H1 (cell line): ENCODE results near the gene FAM24B. TPM values are rescaled to one million over a fixed set of nuclear protein-coding genes. Genes with fewer than 3 reads are reported as not detected.

Experiments used
- CTCF ChIA-PET: fragments of 300-600 bp; sonication (Branson Sonifier 250); formaldehyde crosslinking; loops from one replicate; lab custom pipeline; 2021; ENCODE audit not compliant: partially characterized antibody; lab: Charles Lee
- POLR2A ChIA-PET: fragments of 300-600 bp; sonication (Branson Sonifier 250); formaldehyde crosslinking; loops from one replicate; lab custom pipeline; 2021; ENCODE audit warnings: inconsistent platforms; ENCODE audit not compliant: partially characterized antibody; lab: Charles Lee
- DNase-seq, 2 experiments: peaks; one replicate each; pipeline versions ENCODE4 v3.0.0 to v3.0.0-alpha.2; 2010 to 2022; ENCODE audit warnings: low spot score in 2 of 2, low read depth in 1 of 2, mixed read lengths in 1 of 2
- FAIRE-seq: peaks from 2 replicates; lab custom pipeline; 2011; peaks lifted over from hg19 to GRCh38; lab: Jason Lieb, UNC
- H2AFZ ChIP-seq: 2 replicates; pipeline ENCODE4 v1.8.1; 2012; ENCODE audit warnings: low read length, inconsistent platforms
- H2AK5ac ChIP-seq: 2 replicates; pipeline ENCODE4 v1.6.1; 2013; ENCODE audit warnings: low read depth, low read length
- H2BK120ac ChIP-seq: replicated peaks from 2 replicates; pipeline ENCODE3; 2013; ENCODE audit warnings: low read depth, low read length, inconsistent platforms
- H2BK12ac ChIP-seq: 2 replicates; pipeline ENCODE4 v1.6.1; 2013; ENCODE audit warnings: low read depth, low read length
- H2BK15ac ChIP-seq: 2 replicates; pipeline ENCODE4 v1.6.1; 2013; ENCODE audit warnings: low read length
- H2BK20ac ChIP-seq: 2 replicates; pipeline ENCODE4 v1.6.1; 2013; ENCODE audit warnings: low read length
- H2BK5ac ChIP-seq: 2 replicates; pipeline ENCODE4 v1.6.1; 2013; ENCODE audit warnings: low read depth, low read length
- H3K14ac ChIP-seq: 2 replicates; pipeline ENCODE4 v1.6.1; 2013; ENCODE audit warnings: inconsistent platforms; ENCODE audit not compliant: insufficient read length
- H3K18ac ChIP-seq: 2 replicates; pipeline ENCODE4 v1.6.1; 2013; ENCODE audit warnings: low read length; ENCODE audit errors: extremely low read depth
- H3K23ac ChIP-seq: 2 replicates; pipeline ENCODE4 v1.6.1; 2013; ENCODE audit warnings: inconsistent platforms; ENCODE audit not compliant: insufficient read length
- H3K23me2 ChIP-seq: 2 replicates; pipeline ENCODE4 v1.6.1; 2013; ENCODE audit warnings: low read depth, low read length
- H3K27ac ChIP-seq: 2 replicates; pipeline ENCODE4 v1.6.1; 2011; ENCODE audit warnings: low read depth, low read length, inconsistent platforms
- H3K27me3 ChIP-seq, 4 experiments: replicated peaks in 1 of 4; 1 replicate in 1 of 4; 2 replicates in 3 of 4; pipeline versions ENCODE4 v1.6.1 to v1.8.1; 2011 to 2013; ENCODE audit warnings: low read length in 3 of 4, mild to moderate bottlenecking in 3 of 4, inconsistent platforms in 2 of 4, mixed read lengths in 2 of 4, moderate library complexity in 1 of 4; ENCODE audit not compliant: control insufficient read depth in 3 of 4, insufficient read depth in 3 of 4; ENCODE audit errors: extremely low read depth in 1 of 4
- H3K36me3 ChIP-seq, 4 experiments: 2 replicates each; pipeline versions ENCODE4 v1.6.1 to v1.8.1; 2011 to 2013; ENCODE audit warnings: mild to moderate bottlenecking in 4 of 4, low read length in 3 of 4, moderate library complexity in 2 of 4, control low read depth in 1 of 4, inconsistent platforms in 1 of 4; ENCODE audit not compliant: insufficient read depth in 4 of 4, control insufficient read depth in 2 of 4
- H3K4ac ChIP-seq: replicated peaks from 2 replicates; pipeline ENCODE3; 2013; ENCODE audit warnings: low read length, low read depth, mixed read lengths, inconsistent platforms; ENCODE audit not compliant: insufficient read length
- H3K4me1 ChIP-seq, 4 experiments: replicated peaks in 1 of 4; 1 replicate in 1 of 4; 2 replicates in 3 of 4; pipeline versions ENCODE4 v1.6.1 to v1.8.1; 2011 to 2013; ENCODE audit warnings: low read length in 3 of 4, inconsistent platforms in 2 of 4, mixed read lengths in 1 of 4; ENCODE audit not compliant: insufficient read depth in 4 of 4, control insufficient read depth in 3 of 4
- H3K4me2 ChIP-seq, 2 experiments: 2 replicates each; pipeline versions ENCODE4 v1.6.1 to v1.8.1; 2011 to 2013; ENCODE audit warnings: low read depth in 2 of 2, low read length in 2 of 2, control low read depth in 1 of 2, inconsistent platforms in 1 of 2, mild to moderate bottlenecking in 1 of 2; ENCODE audit not compliant: insufficient read depth in 1 of 2
- H3K4me3 ChIP-seq, 4 experiments: fragments of 200-600, 300-600 bp in 1 of 4; sonication (generic), shearing (Covaris generic), sonication (Bioruptor Twin) in 1 of 4; 2 replicates each; pipeline versions ENCODE4 v1.5.1 to v1.8.1; 2011 to 2016; ENCODE audit warnings: low read length in 4 of 4, low read depth in 3 of 4, control low read depth in 2 of 4, inconsistent platforms in 2 of 4, mild to moderate bottlenecking in 2 of 4, mixed read lengths in 1 of 4, moderate library complexity in 1 of 4; ENCODE audit not compliant: insufficient read depth in 2 of 4; ENCODE audit errors: extremely low read depth in 1 of 4
- H3K56ac ChIP-seq: replicated peaks from 2 replicates; pipeline ENCODE3; 2013; ENCODE audit warnings: low read depth, mild to moderate bottlenecking, mixed read lengths, low read length, inconsistent platforms; ENCODE audit not compliant: insufficient read length
- H3K79me1 ChIP-seq: 2 replicates; pipeline ENCODE4 v1.6.1; 2013; ENCODE audit warnings: low read depth, low read length, control low read depth
- H3K79me2 ChIP-seq, 2 experiments: 2 replicates each; pipeline versions ENCODE4 v1.6.1 to v1.8.1; 2012 to 2013; ENCODE audit warnings: low read length in 2 of 2, mild to moderate bottlenecking in 2 of 2, inconsistent platforms in 1 of 2; ENCODE audit not compliant: insufficient read depth in 2 of 2, control insufficient read depth in 1 of 2
- H3K9ac ChIP-seq, 4 experiments: replicated peaks in 1 of 4; 1 replicate in 1 of 4; 2 replicates in 3 of 4; pipeline versions ENCODE4 v1.6.1 to v1.8.1; 2011 to 2013; ENCODE audit warnings: low read depth in 3 of 4, low read length in 3 of 4, control low read depth in 2 of 4, mild to moderate bottlenecking in 2 of 4, moderate library complexity in 2 of 4, inconsistent platforms in 1 of 4; ENCODE audit errors: extremely low read depth in 1 of 4
- H3K9me3 ChIP-seq, 2 experiments: 2 replicates each; pipeline versions ENCODE4 v1.6.1 to v1.8.1; 2012 to 2013; ENCODE audit warnings: mild to moderate bottlenecking in 2 of 2, moderate library complexity in 2 of 2, control low read depth in 1 of 2, inconsistent platforms in 1 of 2, low read depth in 1 of 2, low read length in 1 of 2, mixed read lengths in 1 of 2; ENCODE audit not compliant: insufficient read depth in 2 of 2
- H4K20me1 ChIP-seq, 2 experiments: replicated peaks in 1 of 2; 2 replicates each; pipeline versions ENCODE3 to v1.8.1; 2011 to 2013; ENCODE audit warnings: inconsistent platforms in 2 of 2, low read length in 2 of 2, mild to moderate bottlenecking in 1 of 2; ENCODE audit not compliant: insufficient read depth in 2 of 2, control insufficient read depth in 1 of 2
- H4K5ac ChIP-seq: 2 replicates; pipeline ENCODE4 v1.6.1; 2013; ENCODE audit warnings: low read length, low read depth, mixed read lengths, inconsistent platforms; ENCODE audit not compliant: insufficient read length
- H4K8ac ChIP-seq: 2 replicates; pipeline ENCODE4 v1.8.0; 2013; ENCODE audit warnings: mild to moderate bottlenecking, moderate library complexity, low read length, inconsistent platforms; ENCODE audit not compliant: insufficient read depth; ENCODE audit errors: extremely low read depth
- H4K91ac ChIP-seq: replicated peaks from 2 replicates; pipeline ENCODE3; 2013; ENCODE audit warnings: low read length, mixed read lengths, inconsistent platforms; ENCODE audit not compliant: insufficient read length
- BCL11A ChIP-seq, 2 experiments: IDR thresholded peaks; one replicate each; pipeline ENCODE4 v1.6.1; 2011; ENCODE audit warnings: low read depth in 2 of 2, low read length in 2 of 2, mild to moderate bottlenecking in 2 of 2
- BRCA1 ChIP-seq: IDR thresholded peaks from 2 replicates; pipeline ENCODE4 v1.6.1; 2012; ENCODE audit warnings: low read depth, low read length, improper control_type of control experiment
- CBX8 ChIP-seq: fragments of 300-800, 300-1000 bp; sonication (generic); IDR thresholded peaks from 2 replicates; pipeline ENCODE4 v1.7.1; 2016; ENCODE audit warnings: low read depth, low read length, borderline replicate concordance
- CREB1 ChIP-seq: IDR thresholded peaks from 2 replicates; pipeline ENCODE4 v1.6.1; 2012; ENCODE audit warnings: inconsistent platforms
- JUND ChIP-seq: IDR thresholded peaks from 2 replicates; pipeline ENCODE4 v1.6.1; 2011; ENCODE audit warnings: mild to moderate bottlenecking, improper control_type of control experiment, low read length
- NANOG ChIP-seq: IDR thresholded peaks from 2 replicates; pipeline ENCODE4 v1.6.1; 2011; ENCODE audit warnings: low read length, low read depth, mild to moderate bottlenecking, inconsistent platforms; ENCODE audit not compliant: insufficient read depth, poor library complexity, severe bottlenecking
- POLR2A ChIP-seq, 2 experiments: IDR thresholded peaks; 1 replicate in 1 of 2; 2 replicates in 1 of 2; pipeline ENCODE4 v1.6.1; 2011; ENCODE audit warnings: low read depth in 2 of 2, low read length in 2 of 2, mild to moderate bottlenecking in 2 of 2; ENCODE audit errors: control extremely low read depth in 1 of 2
- POU5F1 ChIP-seq: IDR thresholded peaks from 2 replicates; pipeline ENCODE4 v1.6.1; 2011; ENCODE audit warnings: low read depth, mild to moderate bottlenecking, low read length, moderate library complexity
- RNF2 ChIP-seq: fragments of 200-900, 300-1000 bp; sonication (generic); IDR thresholded peaks from 2 replicates; pipeline ENCODE4 v1.7.1; 2016; ENCODE audit warnings: borderline replicate concordance, low read depth, mild to moderate bottlenecking, antibody characterized with exemption, low read length; ENCODE audit not compliant: poor library complexity, severe bottlenecking; ENCODE audit errors: missing control alignments
- SIRT6 ChIP-seq: IDR thresholded peaks from one replicate; pipeline ENCODE4 v1.7.1; 2012; ENCODE audit warnings: low read length, inconsistent platforms
- SP4 ChIP-seq: IDR thresholded peaks from 2 replicates; pipeline ENCODE4 v1.6.1; 2012; ENCODE audit warnings: low read length, inconsistent platforms
- TCF12 ChIP-seq: IDR thresholded peaks from 2 replicates; pipeline ENCODE4 v1.6.1; 2011; ENCODE audit warnings: low read depth, mild to moderate bottlenecking, low read length
- WGBS, 2 experiments: shearing (Covaris generic) in 1 of 2; methylation state at CpG; one replicate each; pipeline versions ENCODE4 v1.1.6 to v1.1.7; 2013 to 2015; ENCODE audit warnings: low lambda C conversion rate in 2 of 2, mixed read lengths in 2 of 2, inconsistent platforms in 1 of 2, low coverage in 1 of 2, missing lambda C conversion rate in 1 of 2; ENCODE audit not compliant: insufficient replicate concordance in 2 of 2, insufficient coverage in 1 of 2, insufficient read length in 1 of 2; ENCODE audit errors: extremely low coverage in 1 of 2, missing lambda C conversion rate in 1 of 2; 5-methylcytosine and 5-hydroxymethylcytosine counted together
- polyA plus RNA-seq, 7 experiments: library from polyadenylated mRNA; depleted of rRNA in 3 of 7; stranded (reverse) in 5 of 7; unstranded in 2 of 7; fragments of >200 nt in 5 of 7; fragments of 200-250 nt in 2 of 7; gene quantifications; 1 replicate in 5 of 7; 2 replicates in 1 of 7; 4 replicates in 1 of 7; pipeline versions ENCODE4 v1.2.1 to v1.2.3, GENCODE V29; 2011 to 2013; ENCODE audit warnings: missing spikeins in 2 of 7, mixed read lengths in 2 of 7
- total RNA-seq: library from RNA; stranded (reverse); fragmentation: NEBNext Ultra II Directional; extraction: Animal tissue kit (Norgen Biotek cat#: 25700); gene quantifications from 2 replicates; pipeline ENCODE4 v1.2.1, GENCODE V29; 2021
- TF ChIP-seq, protein P1 (sequence below): IDR thresholded peaks from 2 replicates; pipeline ENCODE4 v1.6.1; 2011; ENCODE audit warnings: low read depth, mild to moderate bottlenecking, low read length; ENCODE audit not compliant: insufficient read depth

Gene FAM24B
- total and polyA plus RNA-seq, 2 of the 8 experiments (the other 6 are each of a cell fraction or from before 2014, with no cell fraction given): 0.50 to 0.56 TPM

GRCh38 chr10:122864901-122865300, 14.5 kb downstream of the FAM24B start:
- Histone ChIP-seq H4K8ac (no peak overlapping the region), H2BK12ac (no peak overlapping the region), H2BK120ac (no peak overlapping the region), H3K79me1 (no peaks in the 10 kb centered on the region), H3K27ac (no peak overlapping the region), H3K14ac (no peak overlapping the region), H3K36me3 (no peaks in the 10 kb centered on the region), H3K4ac (no peak overlapping the region), H4K20me1 (no peaks in the 10 kb centered on the region), H4K91ac (no peak overlapping the region), H3K9ac (no peak overlapping the region), H2BK15ac (no peak overlapping the region), H2AK5ac (no peak overlapping the region), H3K4me3 (no peak overlapping the region), H3K27me3 (no peaks in the 10 kb centered on the region), H3K23ac (no peak overlapping the region), H4K5ac (no peak overlapping the region), H3K23me2 (no peaks in the 10 kb centered on the region), H3K18ac (no peak overlapping the region), H2BK20ac (no peak overlapping the region), H2AFZ (no peak overlapping the region), H2BK5ac (no peak overlapping the region), H3K9me3 (peaks cover 9 to 13% of the 10 kb centered on the region in 2 experiments), H3K79me2 (no peaks in the 10 kb centered on the region), H3K56ac (no peak overlapping the region), H3K4me1 (no peaks in the 10 kb centered on the region), H3K4me2 (no peak overlapping the region)
- FAIRE-seq: no peak
- CTCF ChIA-PET: interaction anchor here (2.2 kb wide), 1 partner anchor 15 kb away, joined by 6 read pairs; no protein-coding TSS in a partner anchor
- no peak for DNase-seq
- POLR2A ChIA-PET: no interaction called here
- TF ChIP-seq BRCA1 (no peak), SIRT6 (no peak), CREB1 (no peak), SP4 (no peak), CBX8 (no peak), POU5F1 (no peak), JUND (no peak), RNF2 (no peak), NANOG (no peak), TCF12 (no peak), POLR2A (IDR thresholded peaks at IDR 0.05; ENCODE audit: control extremely low read depth in 1 of 2, low read depth in 2 of 2, low read length in 2 of 2) (no peak), BCL11A (IDR thresholded peaks at IDR 0.05; ENCODE audit: low read depth in 2 of 2, low read length in 2 of 2) (no peak)
- TF ChIP-seq, protein P1, sequence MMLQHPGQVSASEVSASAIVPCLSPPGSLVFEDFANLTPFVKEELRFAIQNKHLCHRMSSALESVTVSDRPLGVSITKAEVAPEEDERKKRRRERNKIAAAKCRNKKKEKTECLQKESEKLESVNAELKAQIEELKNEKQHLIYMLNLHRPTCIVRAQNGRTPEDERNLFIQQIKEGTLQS: no peak
- WGBS, 2 experiments: 92% methylated on average over 1 of the region's 1 CpG; no CpG with 5 or more reads in 1 of the 2 experiments
